CD14-positive monocyte (primary cell): ENCODE measurements around the gene ANKRD13D. TPM values are rescaled to one million over a fixed set of nuclear protein-coding genes. Genes with fewer than 3 reads are reported as not detected.
"Not testable (repeated sequence)": the region's sequence is repeated elsewhere in the genome, so short reads cannot be mapped to it uniquely, and the experiment has no call there.

Source experiments
- DNase-seq, 3 donors: peaks; one replicate each; pipeline ENCODE4 v3.0.0-alpha.2; 2011 to 2022
- H2AFZ ChIP-seq: 2 replicates; pipeline ENCODE4 v1.6.0; 2012; ENCODE audit warnings: mild to moderate bottlenecking, low read depth, low read length, inconsistent platforms; ENCODE audit not compliant: insufficient read depth, poor library complexity, severe bottlenecking
- H3K27ac ChIP-seq, 2 donors: 1 replicate in 1 of 2; 2 replicates in 1 of 2; pipeline ENCODE4 v1.5.1; 2012 to 2013; ENCODE audit warnings: low read length in 2 of 2, control low read depth in 1 of 2, inconsistent platforms in 1 of 2, low read depth in 1 of 2, mild to moderate bottlenecking in 1 of 2
- H3K27me3 ChIP-seq, 2 donors: one replicate each; pipeline versions ENCODE4 v1.6.0 to v1.6.1; 2011 to 2013; ENCODE audit warnings: low read length in 2 of 2; ENCODE audit not compliant: control insufficient read depth in 2 of 2, insufficient read depth in 2 of 2
- H3K36me3 ChIP-seq, 2 donors: replicated peaks in 1 of 2; 1 replicate in 1 of 2; 2 replicates in 1 of 2; pipeline versions ENCODE4 v1.5.1 to v1.6.1; 2012 to 2013; ENCODE audit warnings: low read length in 2 of 2, control low read depth in 1 of 2, inconsistent platforms in 1 of 2, mild to moderate bottlenecking in 1 of 2; ENCODE audit not compliant: insufficient read depth in 2 of 2, control insufficient read depth in 1 of 2
- H3K4me1 ChIP-seq, 2 donors: 1 replicate in 1 of 2; 2 replicates in 1 of 2; pipeline versions ENCODE4 v1.5.1 to v1.6.1; 2012 to 2013; ENCODE audit warnings: low read length in 2 of 2, control low read depth in 1 of 2, inconsistent platforms in 1 of 2, mild to moderate bottlenecking in 1 of 2, moderate library complexity in 1 of 2; ENCODE audit not compliant: insufficient read depth in 2 of 2, control insufficient read depth in 1 of 2
- H3K4me2 ChIP-seq: replicated peaks from 2 replicates; pipeline ENCODE3; 2012; ENCODE audit warnings: low read length, moderate library complexity, mild to moderate bottlenecking; ENCODE audit not compliant: poor library complexity, severe bottlenecking; ENCODE audit errors: extremely low read depth
- H3K4me3 ChIP-seq, 3 experiments: fragments of 200-600 bp in 1 of 3; sonication (generic) in 1 of 3; replicated peaks in 1 of 3; 1 replicate in 2 of 3; 2 replicates in 1 of 3; pipeline ENCODE4 v1.5.1; 2011 to 2013; ENCODE audit warnings: low read length in 3 of 3, mild to moderate bottlenecking in 3 of 3, control low read depth in 2 of 3, low read depth in 2 of 3, inconsistent platforms in 1 of 3, moderate library complexity in 1 of 3
- H3K79me2 ChIP-seq: 2 replicates; pipeline ENCODE4 v1.6.0; 2012; ENCODE audit warnings: mild to moderate bottlenecking, control low read depth, inconsistent platforms, low read length, moderate library complexity; ENCODE audit not compliant: insufficient read depth
- H3K9ac ChIP-seq: 2 replicates; pipeline ENCODE4 v1.6.0; 2017; ENCODE audit warnings: low read length, mild to moderate bottlenecking; ENCODE audit not compliant: insufficient read depth, poor library complexity, severe bottlenecking
- H3K9me3 ChIP-seq, 2 donors: replicated peaks in 1 of 2; 1 replicate in 1 of 2; 2 replicates in 1 of 2; pipeline versions ENCODE4 v1.5.1 to v1.6.1; 2012 to 2013; ENCODE audit warnings: low read length in 2 of 2, control low read depth in 1 of 2; ENCODE audit not compliant: control insufficient read depth in 1 of 2, insufficient read depth in 1 of 2
- H4K20me1 ChIP-seq: 2 replicates; pipeline ENCODE4 v1.6.0; 2012; ENCODE audit warnings: mild to moderate bottlenecking, low read length, control low read depth, moderate library complexity; ENCODE audit not compliant: insufficient read depth
- H3K27ac Mint-ChIP-seq, 7 donors: one replicate each; pipeline ENCODE4 v1.8.0; 2020; ENCODE audit warnings: mild to moderate bottlenecking in 7 of 7, mixed read lengths in 7 of 7, moderate library complexity in 6 of 7, inconsistent platforms in 2 of 7
- H3K27me3 Mint-ChIP-seq, 3 donors: one replicate each; pipeline ENCODE4 v1.8.0; 2021 to 2022; ENCODE audit warnings: low read depth in 3 of 3, mild to moderate bottlenecking in 3 of 3, mixed read lengths in 3 of 3, moderate library complexity in 3 of 3, inconsistent platforms in 1 of 3
- H3K36me3 Mint-ChIP-seq, 2 donors: one replicate each; pipeline ENCODE4 v1.8.0; 2020; ENCODE audit warnings: mixed read lengths in 2 of 2, inconsistent platforms in 1 of 2, mild to moderate bottlenecking in 1 of 2
- H3K4me1 Mint-ChIP-seq: one replicate; pipeline ENCODE4 v1.8.0; 2020; ENCODE audit warnings: mild to moderate bottlenecking, mixed read lengths
- H3K4me3 Mint-ChIP-seq, 2 donors: one replicate each; pipeline ENCODE4 v1.8.0; 2020; ENCODE audit warnings: mild to moderate bottlenecking in 2 of 2, mixed read lengths in 2 of 2, moderate library complexity in 1 of 2
- H3K9me3 Mint-ChIP-seq, 7 donors: one replicate each; pipeline ENCODE4 v1.8.0; 2020 to 2022; ENCODE audit warnings: mixed read lengths in 7 of 7, mild to moderate bottlenecking in 6 of 7, moderate library complexity in 6 of 7, inconsistent platforms in 2 of 7
- CTCF ChIP-seq: fragments of 200-600 bp; IDR thresholded peaks from one replicate; pipeline ENCODE4 v1.8.0; 2022; ENCODE audit warnings: antibody characterized with exemption, mild to moderate bottlenecking
- WGBS: methylation state at CpG from one replicate; pipeline ENCODE4 v1.1.5; 2013; ENCODE audit warnings: missing lambda C conversion rate; ENCODE audit not compliant: insufficient coverage; 5-methylcytosine and 5-hydroxymethylcytosine counted together
- intact Hi-C, 2 donors: fragments of 100-400 bp; cut with micrococcal nuclease; formaldehyde crosslinking; loops; one replicate each; pipeline versions ENCODE4 v1.15.0 to v1.15.1; 2023
- polyA plus RNA-seq, 3 donors: library from polyadenylated mRNA; depleted of rRNA in 1 of 3; unstranded in 2 of 3; stranded (reverse) in 1 of 3; fragments of 300-500 nt in 2 of 3; fragments of >200 nt in 1 of 3; fragmentation: Illumina TruSeq in 2 of 3; gene quantifications; 1 replicate in 2 of 3; 2 replicates in 1 of 3; pipeline ENCODE4 v1.2.3, GENCODE V29; 2012 to 2021

Gene ANKRD13D
- polyA plus RNA-seq, 3 donors = 9.1 to 389 (median 10.3) TPM

GRCh38 chr11:67260406-67260805, 28.7 kb upstream of the ANKRD13D start:
- peaks cover 36% of the 10 kb centered on the region for H4K20me1 ChIP-seq
- Mint-ChIP-seq H3K36me3 (peaks cover 20 to 34% of the 10 kb centered on the region in 2 donors), H3K4me1 (peaks cover 44% of the 10 kb centered on the region), H3K4me3 (peak overlapping the region in 1 of 2 donors; percentile 22), H3K27me3 (peaks cover 15 to 26% (median 25%) of the 10 kb centered on the region in 3 donors), H3K9me3 (no peaks in the 10 kb centered on the region), H3K27ac (no peak overlapping the region)
- no peaks in the 10 kb centered on the region for H3K9me3 ChIP-seq
- no peak for TF ChIP-seq CTCF
- H3K4me3 ChIP-seq = no peak overlapping the region
- H3K79me2 ChIP-seq = peaks cover 19% of the 10 kb centered on the region
- intact Hi-C loops = loop anchor here in 1 of 2 donors (5.0 kb wide), 1 partner anchor 122 kb away; no protein-coding TSS in a partner anchor
- WGBS = 97% methylated on average over 5 of the region's 6 CpGs
- peaks cover 30 to 46% of the 10 kb centered on the region in 2 donors for H3K4me1 ChIP-seq
- no peak overlapping the region for H3K9ac ChIP-seq
- peaks cover 0 to 3% of the 10 kb centered on the region in 2 donors for H3K27me3 ChIP-seq
- no peak for DNase-seq
- H2AFZ ChIP-seq = no peak overlapping the region
- H3K4me2 ChIP-seq = no peak overlapping the region
- no peak overlapping the region for H3K27ac ChIP-seq
- peaks cover 19 to 20% of the 10 kb centered on the region in 2 donors for H3K36me3 ChIP-seq

- not testable (repeated sequence) for H3K27ac Mint-ChIP-seq
Observed at GRCh38 chr11:67260885-67261639, 28.0 kb upstream of the ANKRD13D start.

More at GRCh38 chr11:67260885-67261639, 28.0 kb upstream of the ANKRD13D start:
- not testable (repeated sequence) for H3K9ac ChIP-seq, H3K27me3 ChIP-seq, H3K9me3 Mint-ChIP-seq, H3K9me3 ChIP-seq, H3K27ac ChIP-seq
- peak in 2 of 3 donors; percentile 42 to 51 for DNase-seq
- Histone ChIP-seq H3K36me3 (peaks cover 13% of the 10 kb centered on the region in 2 donors), H2AFZ (peak overlapping the region; percentile 61), H3K79me2 (peaks cover 26% of the 10 kb centered on the region), H3K4me3 (peak overlapping the region in 1 of 3 experiments; percentile 61), H3K4me2 (peak overlapping the region; percentile 71), H3K4me1 (peaks cover 36 to 52% of the 10 kb centered on the region in 2 donors), H4K20me1 (peaks cover 30% of the 10 kb centered on the region)
- Mint-ChIP-seq H3K4me1 (peaks cover 50% of the 10 kb centered on the region), H3K36me3 (peaks cover 13 to 28% of the 10 kb centered on the region in 2 donors), H3K4me3 (peak overlapping the region; percentile 64 to 84), H3K27me3 (peaks cover 15 to 26% (median 25%) of the 10 kb centered on the region in 3 donors)
- intact Hi-C loops = loop anchor here in 1 of 2 donors (5.0 kb wide), 1 partner anchor 121 kb away; no protein-coding TSS in a partner anchor
- 39% methylated on average over 23 of the region's 50 CpGs for WGBS
